Caco-2 (cell line): ENCODE measurements around the gene POLR1D. TPM values are rescaled to one million over a fixed set of nuclear protein-coding genes. Genes with fewer than 3 reads are reported as not detected.

Experiments
- BruUV-seq: library from RNA; stranded (reverse); fragments of 400-500 nt; replicated peaks from 2 replicates; lab custom pipeline; 2021; lab: Mats Ljungman, UMichigan
- CTCF ChIA-PET: fragments of 300-600 bp; sonication (Branson Sonifier 250); formaldehyde crosslinking; loops from one replicate; lab custom pipeline; 2022; ENCODE audit warnings: antibody characterized with exemption; lab: Charles Lee
- POLR2A ChIA-PET: fragments of 300-600 bp; sonication (Branson Sonifier 250); formaldehyde crosslinking; loops from one replicate; lab custom pipeline; 2022; ENCODE audit warnings: antibody characterized with exemption; lab: Charles Lee
- DNase-seq, 2 experiments: peaks; one replicate each; pipeline versions ENCODE4 v3.0.0 to v3.0.0-alpha.2; 2020 to 2022
- H3K27me3 ChIP-seq: replicated peaks from 2 replicates; pipeline ENCODE4 v1.6.0; 2011; ENCODE audit warnings: low read length; ENCODE audit not compliant: control insufficient read depth, insufficient read depth
- H3K36me3 ChIP-seq: 2 replicates; pipeline ENCODE4 v1.5.1; 2011; ENCODE audit warnings: low read length; ENCODE audit not compliant: control insufficient read depth, insufficient read depth
- H3K4me1 ChIP-seq: fragments of 250-450 bp; sonication (Bioruptor Pico); 2 replicates; pipeline ENCODE4 v1.5.1; 2020; ENCODE audit warnings: mild to moderate bottlenecking
- H3K4me3 ChIP-seq: 2 replicates; pipeline ENCODE4 v1.5.1; 2011; ENCODE audit warnings: low read depth, mild to moderate bottlenecking, control low read depth, low read length
- H3K9me3 ChIP-seq: fragments of 250-450 bp; sonication (Bioruptor Pico); 2 replicates; pipeline ENCODE4 v1.5.1; 2020; ENCODE audit warnings: mild to moderate bottlenecking, moderate library complexity
- H3K27ac Mint-ChIP-seq: one replicate; pipeline ENCODE4 v1.8.0; 2022; ENCODE audit warnings: mixed read lengths; ENCODE audit not compliant: unreplicated experiment
- H3K27me3 Mint-ChIP-seq: one replicate; pipeline ENCODE4 v1.8.0; 2022; ENCODE audit warnings: mixed read lengths; ENCODE audit not compliant: insufficient read depth, unreplicated experiment
- H3K36me3 Mint-ChIP-seq: one replicate; pipeline ENCODE4 v1.8.0; 2022; ENCODE audit warnings: mild to moderate bottlenecking, mixed read lengths; ENCODE audit not compliant: insufficient read depth, unreplicated experiment
- H3K4me1 Mint-ChIP-seq: one replicate; pipeline ENCODE4 v1.8.0; 2022; ENCODE audit warnings: low read depth, mixed read lengths; ENCODE audit not compliant: unreplicated experiment
- H3K4me3 Mint-ChIP-seq: one replicate; pipeline ENCODE4 v1.8.0; 2022; ENCODE audit warnings: mild to moderate bottlenecking, moderate library complexity, mixed read lengths; ENCODE audit not compliant: unreplicated experiment
- H3K9me3 Mint-ChIP-seq: one replicate; pipeline ENCODE4 v1.8.0; 2022; ENCODE audit warnings: mixed read lengths; ENCODE audit not compliant: unreplicated experiment
- intact Hi-C: fragments of 100-400 bp; cut with micrococcal nuclease; formaldehyde crosslinking; loops from one replicate; pipeline ENCODE4 v1.10.0; 2022; ENCODE audit not compliant: unreplicated experiment
- total RNA-seq: library from RNA; stranded (reverse); gene quantifications from 2 replicates; pipeline ENCODE4 v1.2.3, GENCODE V29; 2022
- TF ChIP-seq, protein P1 (sequence below), 2 experiments: fragments of 200-600 bp in 1 of 2; IDR thresholded peaks; 1 replicate in 1 of 2; 2 replicates in 1 of 2; pipeline versions ENCODE4 v1.5.1 to v1.8.0; 2011 to 2022; ENCODE audit warnings: antibody characterized with exemption in 1 of 2, control low read depth in 1 of 2, inconsistent platforms in 1 of 2, low read depth in 1 of 2, low read length in 1 of 2, mild to moderate bottlenecking in 1 of 2, moderate library complexity in 1 of 2; ENCODE audit not compliant: insufficient read depth in 1 of 2, severe bottlenecking in 1 of 2, unreplicated experiment in 1 of 2

Gene POLR1D
- total RNA-seq, 1 experiment from 2014 or later = 201 TPM

DNA sequence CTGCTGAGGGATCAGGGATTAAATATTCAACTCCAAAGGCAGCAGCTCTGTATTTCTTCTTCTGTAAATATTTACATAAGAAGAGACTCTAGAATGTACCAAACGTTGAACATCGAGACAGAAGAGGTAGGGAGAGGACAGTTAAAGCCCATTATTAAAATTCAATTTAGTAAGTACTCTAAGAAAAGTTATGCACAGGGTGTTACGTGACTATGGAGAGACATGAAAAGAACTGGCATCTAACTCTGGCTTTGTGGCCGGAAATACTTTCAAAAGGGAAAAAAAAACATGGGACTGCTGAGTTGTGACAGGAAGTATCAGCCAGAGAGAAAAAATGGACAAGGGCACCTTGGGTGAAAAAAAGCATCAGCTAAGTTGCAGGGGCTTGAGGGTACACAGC lies 38.0 kb upstream of the POLR1D start:
- H3K27me3 ChIP-seq = no peaks in the 10 kb centered on the region
- H3K36me3 ChIP-seq = no peaks in the 10 kb centered on the region
- TF ChIP-seq, protein P1, sequence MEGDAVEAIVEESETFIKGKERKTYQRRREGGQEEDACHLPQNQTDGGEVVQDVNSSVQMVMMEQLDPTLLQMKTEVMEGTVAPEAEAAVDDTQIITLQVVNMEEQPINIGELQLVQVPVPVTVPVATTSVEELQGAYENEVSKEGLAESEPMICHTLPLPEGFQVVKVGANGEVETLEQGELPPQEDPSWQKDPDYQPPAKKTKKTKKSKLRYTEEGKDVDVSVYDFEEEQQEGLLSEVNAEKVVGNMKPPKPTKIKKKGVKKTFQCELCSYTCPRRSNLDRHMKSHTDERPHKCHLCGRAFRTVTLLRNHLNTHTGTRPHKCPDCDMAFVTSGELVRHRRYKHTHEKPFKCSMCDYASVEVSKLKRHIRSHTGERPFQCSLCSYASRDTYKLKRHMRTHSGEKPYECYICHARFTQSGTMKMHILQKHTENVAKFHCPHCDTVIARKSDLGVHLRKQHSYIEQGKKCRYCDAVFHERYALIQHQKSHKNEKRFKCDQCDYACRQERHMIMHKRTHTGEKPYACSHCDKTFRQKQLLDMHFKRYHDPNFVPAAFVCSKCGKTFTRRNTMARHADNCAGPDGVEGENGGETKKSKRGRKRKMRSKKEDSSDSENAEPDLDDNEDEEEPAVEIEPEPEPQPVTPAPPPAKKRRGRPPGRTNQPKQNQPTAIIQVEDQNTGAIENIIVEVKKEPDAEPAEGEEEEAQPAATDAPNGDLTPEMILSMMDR (IDR thresholded peaks at IDR 0.05; ENCODE audit: insufficient read depth in 1 of 2, low read depth in 1 of 2, low read length in 1 of 2, severe bottlenecking in 1 of 2, unreplicated experiment in 1 of 2) = no peak
- Mint-ChIP-seq H3K36me3 (peaks cover 21% of the 10 kb centered on the region), H3K27me3 (no peaks in the 10 kb centered on the region), H3K27ac (no peak overlapping the region), H3K9me3 (no peaks in the 10 kb centered on the region), H3K4me1 (peaks cover 16% of the 10 kb centered on the region), H3K4me3 (no peak overlapping the region)
- peaks cover 10% of the 10 kb centered on the region; the same call in 1 of the 2 replicates for H3K4me1 ChIP-seq
- DNase-seq = no peak
- ChIA-PET POLR2A (no interaction called here), CTCF (no interaction called here)
- no TSS peak for BruUV-seq
- no peaks in the 10 kb centered on the region for H3K9me3 ChIP-seq
- intact Hi-C loops = no loop called here
- H3K4me3 ChIP-seq = no peak overlapping the region

DNA sequence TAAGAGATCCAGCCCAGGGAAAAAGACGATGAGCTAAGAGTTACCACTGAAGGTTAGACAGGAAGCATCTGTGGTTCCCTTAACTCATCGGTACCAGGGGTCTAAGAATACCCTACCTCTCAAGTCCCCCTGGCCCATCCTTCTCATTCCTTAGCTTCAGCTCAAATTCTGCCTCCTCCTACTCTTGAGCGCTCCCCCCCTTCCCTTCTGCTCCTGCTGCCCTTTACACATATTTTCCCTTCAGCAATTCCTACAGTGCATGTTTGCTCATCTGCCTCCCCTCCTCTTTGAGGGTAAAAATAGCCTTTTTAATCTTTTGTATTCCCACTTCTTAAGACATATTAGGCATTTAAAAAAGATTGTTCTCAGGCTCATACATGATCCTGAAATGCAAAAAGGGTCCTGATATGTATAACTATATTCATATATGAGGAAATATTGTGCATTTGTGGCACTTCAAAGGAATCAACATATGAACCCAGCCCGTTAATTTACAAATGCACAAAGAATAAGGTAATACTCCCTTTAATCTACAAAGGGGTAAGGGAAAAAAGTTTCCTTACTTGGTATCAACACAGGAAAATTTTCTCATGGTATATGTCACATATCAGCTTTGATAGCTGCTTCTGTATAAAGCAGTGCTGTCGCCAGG lies 34.5 kb upstream of the POLR1D start:
- H3K4me3 Mint-ChIP-seq = no peak overlapping the region
- Histone ChIP-seq H3K27me3 (no peaks in the 10 kb centered on the region), H3K4me3 (no peak overlapping the region), H3K9me3 (no peaks in the 10 kb centered on the region), H3K36me3 (no peaks in the 10 kb centered on the region), H3K4me1 (peaks cover 19% of the 10 kb centered on the region)
- peaks cover 9% of the 10 kb centered on the region for H3K36me3 Mint-ChIP-seq
- H3K9me3 Mint-ChIP-seq = no peaks in the 10 kb centered on the region
- CTCF ChIA-PET = no interaction called here
- no peak for DNase-seq
- POLR2A ChIA-PET = interaction anchor here (0.6 kb wide), 1 partner anchor 137 kb away, joined by 3 read pairs; no protein-coding TSS in a partner anchor
- no peaks in the 10 kb centered on the region for H3K27me3 Mint-ChIP-seq
- TF ChIP-seq, protein P1 (IDR thresholded peaks at IDR 0.05; ENCODE audit: insufficient read depth in 1 of 2, low read depth in 1 of 2, low read length in 1 of 2, severe bottlenecking in 1 of 2, unreplicated experiment in 1 of 2) = no peak
- no peak overlapping the region for H3K27ac Mint-ChIP-seq
- peaks cover 16% of the 10 kb centered on the region for H3K4me1 Mint-ChIP-seq
- intact Hi-C loops = no loop called here
- BruUV-seq = no TSS peak

DNA sequence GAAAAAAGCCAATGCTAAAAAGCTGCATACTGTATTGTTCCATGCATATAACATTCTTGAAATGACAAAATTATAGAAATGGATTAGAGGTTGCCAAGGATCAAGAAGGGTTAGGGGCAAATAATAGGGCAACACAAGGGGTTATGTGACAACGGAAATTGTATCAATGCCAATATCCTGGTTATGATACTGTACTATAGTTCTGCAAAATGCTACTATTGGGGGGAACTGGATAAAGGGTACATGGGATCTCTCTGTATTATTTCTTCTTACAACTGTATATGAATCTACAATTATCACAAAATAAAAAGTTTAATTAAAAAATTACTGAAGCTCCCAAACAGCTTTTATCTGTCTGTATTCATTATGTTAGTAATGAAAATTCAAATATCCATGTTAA lies 33.3 kb upstream of the POLR1D start:
- peaks cover 13% of the 10 kb centered on the region for H3K4me1 Mint-ChIP-seq
- TF ChIP-seq, protein P1 (IDR thresholded peaks at IDR 0.05; ENCODE audit: insufficient read depth in 1 of 2, low read depth in 1 of 2, low read length in 1 of 2, severe bottlenecking in 1 of 2, unreplicated experiment in 1 of 2) = no peak
- H3K9me3 ChIP-seq = no peaks in the 10 kb centered on the region
- peaks cover 5% of the 10 kb centered on the region for H3K36me3 Mint-ChIP-seq
- no peak overlapping the region for H3K4me3 Mint-ChIP-seq
- no peaks in the 10 kb centered on the region for H3K36me3 ChIP-seq
- H3K27ac Mint-ChIP-seq = no peak overlapping the region
- CTCF ChIA-PET = no interaction called here
- no peaks in the 10 kb centered on the region for H3K27me3 ChIP-seq
- no peak for DNase-seq
- H3K27me3 Mint-ChIP-seq = no peaks in the 10 kb centered on the region
- intact Hi-C loops = no loop called here
- no TSS peak for BruUV-seq
- H3K9me3 Mint-ChIP-seq = no peaks in the 10 kb centered on the region
- H3K4me1 ChIP-seq = peaks cover 19% of the 10 kb centered on the region
- POLR2A ChIA-PET = no interaction called here
- H3K4me3 ChIP-seq = no peak overlapping the region
